Left ventricle myocardium inferior (tissue), 1 donor: ENCODE measurements around the gene XKR7. TPM values are rescaled to one million over a fixed set of nuclear protein-coding genes. Genes with fewer than 3 reads are reported as not detected.

ENCODE experiments used
- DNase-seq: peaks from one replicate; pipeline ENCODE4 v3.0.0-alpha.2; 2020
- H3K27ac ChIP-seq: fragments of 200-600 bp; replicated peaks from 2 replicates; pipeline ENCODE4 v1.8.0; 2021
- H3K27me3 ChIP-seq: fragments of 200-600 bp; 2 replicates; pipeline ENCODE4 v1.8.0; 2021; ENCODE audit warnings: low read depth
- H3K36me3 ChIP-seq: fragments of 200-600 bp; 2 replicates; pipeline ENCODE4 v1.8.0; 2021
- H3K4me1 ChIP-seq: fragments of 200-600 bp; 2 replicates; pipeline ENCODE4 v1.8.0; 2021
- H3K4me3 ChIP-seq: fragments of 200-600 bp; 2 replicates; pipeline ENCODE4 v1.8.0; 2021; ENCODE audit warnings: mild to moderate bottlenecking, moderate library complexity
- H3K9me3 ChIP-seq: fragments of 200-600 bp; replicated peaks from 2 replicates; pipeline ENCODE4 v1.8.0; 2021
- intact Hi-C: fragments of 100-400 bp; cut with micrococcal nuclease; formaldehyde crosslinking; loops from one replicate; pipeline ENCODE4 v1.11.0; 2022
- total RNA-seq: library from RNA; stranded (reverse); fragmentation: NEBNext Ultra II Directional; extraction: Animal tissue kit (Norgen Biotek cat#: 25700); gene quantifications from one replicate; pipeline ENCODE4 v1.2.1, GENCODE V29; 2021
- TF ChIP-seq, protein P1 (sequence below): fragments of 200-600 bp; IDR thresholded peaks from 2 replicates; pipeline ENCODE4 v1.8.0; 2021; ENCODE audit warnings: antibody characterized with exemption, mild to moderate bottlenecking, borderline replicate concordance
- donor health status: DM: no; HTN: yes; CAD: no; lungs with severe emphysema.

The XKR7 gene
- total RNA-seq, 1 donor from 2014 or later, result not detected

DNA sequence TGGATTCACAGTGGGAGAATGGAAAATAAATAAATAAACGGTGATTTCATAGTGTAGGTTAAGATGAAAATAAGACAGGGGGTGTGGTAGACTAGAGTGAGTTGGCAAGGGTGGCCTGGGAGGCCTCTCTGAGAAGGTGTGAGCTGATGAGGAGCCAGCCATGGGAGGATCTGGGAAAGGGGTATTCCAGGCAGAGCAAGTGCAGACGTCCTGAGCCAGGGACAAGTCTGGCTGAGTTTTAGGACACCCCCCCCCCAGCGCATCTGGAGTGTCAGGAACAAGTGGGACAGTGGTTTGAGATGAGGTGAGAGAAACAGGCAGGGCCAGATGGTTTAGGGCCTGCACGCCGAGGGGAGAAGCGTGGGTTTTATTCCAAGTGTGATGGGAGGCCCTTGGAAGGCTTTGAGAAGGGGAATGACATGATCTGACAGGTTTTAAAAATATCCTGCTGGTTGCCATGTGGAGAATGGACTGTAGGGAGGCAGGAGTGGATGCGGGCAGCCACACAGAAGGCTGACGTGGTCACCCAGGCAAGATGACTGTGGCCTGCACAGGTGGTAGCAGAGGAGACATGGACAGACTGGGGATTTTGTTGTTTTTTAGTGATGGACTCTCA lies 21.2 kb downstream of the XKR7 start:
- peaks cover 17% of the 10 kb centered on the region for H3K27me3 ChIP-seq
- no peak overlapping the region for H3K27ac ChIP-seq
- intact Hi-C loops, result no loop called here
- no peaks in the 10 kb centered on the region for H3K36me3 ChIP-seq
- DNase-seq, result no peak
- no peaks in the 10 kb centered on the region for H3K9me3 ChIP-seq
- TF ChIP-seq, protein P1, sequence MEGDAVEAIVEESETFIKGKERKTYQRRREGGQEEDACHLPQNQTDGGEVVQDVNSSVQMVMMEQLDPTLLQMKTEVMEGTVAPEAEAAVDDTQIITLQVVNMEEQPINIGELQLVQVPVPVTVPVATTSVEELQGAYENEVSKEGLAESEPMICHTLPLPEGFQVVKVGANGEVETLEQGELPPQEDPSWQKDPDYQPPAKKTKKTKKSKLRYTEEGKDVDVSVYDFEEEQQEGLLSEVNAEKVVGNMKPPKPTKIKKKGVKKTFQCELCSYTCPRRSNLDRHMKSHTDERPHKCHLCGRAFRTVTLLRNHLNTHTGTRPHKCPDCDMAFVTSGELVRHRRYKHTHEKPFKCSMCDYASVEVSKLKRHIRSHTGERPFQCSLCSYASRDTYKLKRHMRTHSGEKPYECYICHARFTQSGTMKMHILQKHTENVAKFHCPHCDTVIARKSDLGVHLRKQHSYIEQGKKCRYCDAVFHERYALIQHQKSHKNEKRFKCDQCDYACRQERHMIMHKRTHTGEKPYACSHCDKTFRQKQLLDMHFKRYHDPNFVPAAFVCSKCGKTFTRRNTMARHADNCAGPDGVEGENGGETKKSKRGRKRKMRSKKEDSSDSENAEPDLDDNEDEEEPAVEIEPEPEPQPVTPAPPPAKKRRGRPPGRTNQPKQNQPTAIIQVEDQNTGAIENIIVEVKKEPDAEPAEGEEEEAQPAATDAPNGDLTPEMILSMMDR, result no peak
- H3K4me3 ChIP-seq, result no peak overlapping the region
- no peaks in the 10 kb centered on the region for H3K4me1 ChIP-seq

DNA sequence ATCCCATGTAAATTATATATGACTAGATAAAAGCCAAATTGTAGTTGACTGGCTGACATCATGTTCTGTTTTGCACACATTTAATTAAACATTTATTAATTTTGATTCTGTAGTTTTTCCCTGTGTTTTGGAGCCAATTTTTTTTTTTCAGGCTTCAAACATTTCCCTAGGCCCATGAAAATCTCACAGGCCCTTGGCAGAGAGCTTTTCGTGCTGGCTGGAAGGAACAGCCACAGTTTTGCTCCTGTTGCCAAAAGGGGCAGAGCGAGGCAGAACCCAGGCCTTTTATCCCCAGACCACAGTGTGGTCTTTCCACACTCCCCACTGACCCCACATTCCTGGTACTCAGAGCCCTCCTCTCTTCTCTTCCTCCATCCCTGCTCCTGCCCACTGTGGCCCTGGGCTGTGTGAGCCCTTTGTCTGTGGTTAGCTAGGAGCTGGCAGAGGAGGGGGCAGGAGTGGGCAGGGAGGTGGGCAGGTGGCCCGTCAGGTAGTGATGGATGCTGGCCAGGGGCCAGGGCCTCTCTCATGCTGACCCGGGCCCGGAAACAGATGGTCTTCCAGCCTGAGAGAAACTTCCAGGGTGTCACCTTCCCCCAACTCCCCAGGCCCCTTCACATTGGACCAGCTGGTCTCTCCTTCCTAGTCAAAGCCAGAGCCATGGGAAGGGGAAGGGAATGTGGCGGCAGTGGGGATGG lies 22.8 kb downstream of the XKR7 start:
- DNase-seq, result no peak
- H3K27ac ChIP-seq, result no peak overlapping the region
- peaks cover 5% of the 10 kb centered on the region for H3K4me1 ChIP-seq
- H3K9me3 ChIP-seq, result no peaks in the 10 kb centered on the region
- peaks cover 34% of the 10 kb centered on the region for H3K27me3 ChIP-seq
- H3K36me3 ChIP-seq, result no peaks in the 10 kb centered on the region
- TF ChIP-seq, protein P1, result no peak
- intact Hi-C loops, result no loop called here
- no peak overlapping the region for H3K4me3 ChIP-seq

DNA sequence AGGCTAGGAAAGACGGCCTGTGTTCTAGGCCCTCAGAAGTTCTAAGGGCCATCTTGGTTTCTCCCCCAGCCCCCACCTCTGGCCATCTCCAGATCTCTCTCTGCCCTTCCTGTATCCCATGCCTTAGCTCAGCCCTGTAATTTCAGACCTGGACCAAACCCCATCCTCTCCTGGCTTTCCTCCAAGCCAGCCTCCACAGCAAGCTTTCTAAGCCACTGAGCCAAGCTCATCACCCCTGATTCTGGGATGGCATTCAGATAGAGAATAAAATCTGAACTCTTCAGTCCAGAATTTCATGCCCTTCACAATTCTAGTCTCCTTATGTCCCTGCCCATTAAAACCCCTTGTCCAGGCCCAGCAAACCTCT lies 23.4 kb downstream of the XKR7 start:
- TF ChIP-seq, protein P1, result no peak
- DNase-seq, result no peak
- intact Hi-C loops, result no loop called here

DNA sequence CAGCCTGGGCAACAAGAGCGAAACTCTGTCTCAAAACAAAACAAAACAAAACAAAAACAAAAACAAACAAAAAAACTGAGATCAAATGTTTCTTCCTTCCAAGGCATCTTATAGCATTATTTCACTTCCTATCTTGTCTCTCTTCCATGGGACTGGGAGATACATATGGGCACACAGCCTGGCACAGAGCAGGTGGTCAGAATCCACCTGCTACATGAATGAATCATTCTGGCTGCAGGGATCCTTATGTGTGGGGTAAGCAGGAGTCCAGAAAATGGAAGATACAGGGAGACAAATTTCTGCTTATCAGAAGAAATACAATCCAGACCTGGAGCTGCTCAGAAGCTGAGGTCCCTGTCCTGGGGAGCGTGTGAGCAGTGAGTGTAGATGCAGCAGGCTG lies 24.1 kb downstream of the XKR7 start:
- Histone ChIP-seq H3K9me3 (no peaks in the 10 kb centered on the region), H3K4me3 (no peak overlapping the region), H3K27me3 (peaks cover 46% of the 10 kb centered on the region), H3K4me1 (peaks cover 5% of the 10 kb centered on the region), H3K27ac (no peak overlapping the region), H3K36me3 (no peaks in the 10 kb centered on the region)
- intact Hi-C loops, result no loop called here
- TF ChIP-seq, protein P1, result no peak
- no peak for DNase-seq

More for the DNA sequence above, 23.4 kb downstream of the XKR7 start:
- H3K4me3 ChIP-seq, result no peak overlapping the region
- peaks cover 5% of the 10 kb centered on the region for H3K4me1 ChIP-seq
- no peaks in the 10 kb centered on the region for H3K9me3 ChIP-seq
- no peaks in the 10 kb centered on the region for H3K36me3 ChIP-seq
- H3K27ac ChIP-seq, result no peak overlapping the region
- peaks cover 38% of the 10 kb centered on the region for H3K27me3 ChIP-seq

DNA sequence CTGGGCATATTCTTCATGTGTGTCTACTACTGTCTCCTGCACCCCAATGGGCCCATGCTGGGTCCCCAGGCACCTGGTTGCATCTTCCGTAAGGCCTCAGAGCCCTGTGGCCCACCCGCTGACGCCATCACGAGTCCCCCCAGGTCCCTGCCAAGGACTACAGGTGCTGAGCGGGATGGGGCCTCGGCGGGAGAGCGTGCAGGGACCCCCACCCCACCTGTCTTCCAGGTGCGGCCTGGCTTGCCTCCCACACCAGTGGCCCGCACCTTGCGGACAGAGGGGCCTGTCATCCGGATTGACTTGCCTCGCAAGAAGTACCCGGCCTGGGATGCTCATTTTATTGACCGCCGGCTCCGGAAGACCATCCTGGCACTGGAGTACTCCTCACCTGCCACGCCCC lies 29.0 kb downstream of the XKR7 start:
- intact Hi-C loops, result no loop called here
- TF ChIP-seq, protein P1, result no peak
- no peak overlapping the region for H3K4me3 ChIP-seq
- peaks cover 5% of the 10 kb centered on the region for H3K4me1 ChIP-seq
- DNase-seq, result no peak
- peaks cover 51% of the 10 kb centered on the region for H3K27me3 ChIP-seq
- no peaks in the 10 kb centered on the region for H3K36me3 ChIP-seq
- no peak overlapping the region for H3K27ac ChIP-seq
- no peaks in the 10 kb centered on the region for H3K9me3 ChIP-seq
